Myocyte (in vitro differentiated cells): ENCODE results near the gene MTO1. TPM values are rescaled to one million over a fixed set of nuclear protein-coding genes. Genes with fewer than 3 reads are reported as not detected.
"Not testable (repeated sequence)": the region's sequence is repeated elsewhere in the genome, so short reads cannot be mapped to it uniquely, and the experiment has no call there.

Experiments
- DNase-seq: peaks from one replicate; pipeline ENCODE4 v3.0.0-alpha.2; 2012; ENCODE audit warnings: low read depth
- polyA plus RNA-seq: library from polyadenylated mRNA; unstranded; fragments of >200 nt; gene quantifications from one replicate; pipeline ENCODE4 v1.2.1, GENCODE V29; 2012; ENCODE audit warnings: missing spikeins
- total RNA-seq: library from RNA; depleted of rRNA; stranded (reverse); fragments of >200 nt; gene quantifications from 2 replicates; pipeline ENCODE4 v1.2.3, GENCODE V29; 2014

The MTO1 gene
- 19.8 and 26.0 TPM in 2 replicates for total RNA-seq
- polyA plus RNA-seq = 16.1 TPM

GRCh38 chr6:73461537-73462350 lies at the start of gene MTO1:
Gene MTO1, plus strand, starts transcription at chr6:73461737. Its CDS starts 118 bp downstream, at chr6:73461855.
- DNase-seq = peak; percentile 95

- no peak for DNase-seq
These were observed 48.4 kb upstream of the MTO1 start for GRCh38 chr6:73413102-73413501.

GRCh38 chr6:73418081-73418741 lies 43.3 kb upstream of the MTO1 start:
- peak; percentile 56 for DNase-seq

GRCh38 chr6:73421534-73421933 lies 40.0 kb upstream of the MTO1 start:
- no peak for DNase-seq

GRCh38 chr6:73435236-73435635 lies 26.3 kb upstream of the MTO1 start:
- no peak for DNase-seq

- no peak for DNase-seq
These were observed 18.0 kb upstream of the MTO1 start for GRCh38 chr6:73443555-73443954.

- peak; percentile 17 for DNase-seq
These were observed 10.1 kb upstream of the MTO1 start for GRCh38 chr6:73451223-73452106.

- DNase-seq = peak; percentile 95
These were observed 9.5 kb upstream of the MTO1 start, which contains the start of gene CGAS for GRCh38 chr6:73452107-73452461. Gene CGAS, minus strand, starts transcription at chr6:73452297. Its CDS starts 116 bp downstream, at chr6:73452181.

- DNase-seq = no peak
These were observed 5.5 kb upstream of the MTO1 start for GRCh38 chr6:73455865-73456629.

- DNase-seq = not testable (repeated sequence)
These were observed 2.1 kb upstream of the MTO1 start for GRCh38 chr6:73459474-73459873.

GRCh38 chr6:73460056-73460455 lies 1.5 kb upstream of the MTO1 start:
- DNase-seq = no peak

GRCh38 chr6:73471686-73472290 lies 10.3 kb downstream of the MTO1 start:
- DNase-seq = no peak

GRCh38 chr6:73476723-73477122 lies 15.2 kb downstream of the MTO1 start:
- DNase-seq = no peak

GRCh38 chr6:73477407-73477806 lies 15.9 kb downstream of the MTO1 start:
- DNase-seq = no peak

- DNase-seq = no peak
These were observed 20.4 kb downstream of the MTO1 start for GRCh38 chr6:73481969-73482368.

GRCh38 chr6:73484438-73484837 lies 22.9 kb downstream of the MTO1 start:
- DNase-seq = no peak

GRCh38 chr6:73487473-73487872 lies 25.9 kb downstream of the MTO1 start:
- DNase-seq = no peak

GRCh38 chr6:73491377-73491776 lies 29.8 kb downstream of the MTO1 start:
- no peak for DNase-seq

- no peak for DNase-seq
These were observed 36.4 kb downstream of the MTO1 start for GRCh38 chr6:73497915-73498314.

- no peak for DNase-seq
These were observed 41.7 kb downstream of the MTO1 start for GRCh38 chr6:73503027-73503772.
